Measurements from ENCODE around the gene KCNK4.
A peak's percentile ranks its signal among the peaks of the same experiment; 100 is the strongest.

KCNK4 gene

GRCh38 chr11:64333556-64333955, 42.5 kb downstream of the KCNK4 start:
- TF ChIP-seq CTCF (IDR thresholded peaks at IDR 0.05; ENCODE audit: low read depth, low read length): no peak
- no peak overlapping the region for H3K4me3 ChIP-seq (replicated peaks in 1 of 2; ENCODE audit: low read depth in 2 of 2, low read length in 2 of 2)
- DNase-seq (ENCODE audit: low read depth in 2 of 2): no peak

- H3K4me3 ChIP-seq (replicated peaks in 1 of 2; ENCODE audit: low read depth in 2 of 2, low read length in 2 of 2): no peak overlapping the region
- peak; percentile 75 to 95 for DNase-seq (ENCODE audit: low read depth in 2 of 2)
Observed at GRCh38 chr11:64334764-64335735, 43.9 kb downstream of the KCNK4 start.

GRCh38 chr11:64337538-64338249, 46.6 kb downstream of the KCNK4 start:
- no peak for DNase-seq (ENCODE audit: low read depth in 2 of 2)
- no peak for TF ChIP-seq CTCF (IDR thresholded peaks at IDR 0.05; ENCODE audit: low read depth, low read length)
- no peak overlapping the region for H3K4me3 ChIP-seq (replicated peaks in 1 of 2; ENCODE audit: low read depth in 2 of 2, low read length in 2 of 2)

More at GRCh38 chr11:64334764-64335735, 43.9 kb downstream of the KCNK4 start:
- TF ChIP-seq CTCF (IDR thresholded peaks at IDR 0.05; ENCODE audit: low read depth, low read length): no peak

GRCh38 chr11:64338716-64339115, 47.6 kb downstream of the KCNK4 start:
- TF ChIP-seq CTCF (IDR thresholded peaks at IDR 0.05; ENCODE audit: low read depth, low read length): no peak
- DNase-seq (ENCODE audit: low read depth in 2 of 2): no peak
- no peak overlapping the region for H3K4me3 ChIP-seq (replicated peaks in 1 of 2; ENCODE audit: low read depth in 2 of 2, low read length in 2 of 2)

- no peak overlapping the region for H3K4me3 ChIP-seq (replicated peaks in 1 of 2; ENCODE audit: low read depth in 2 of 2, low read length in 2 of 2)
- DNase-seq (ENCODE audit: low read depth in 2 of 2): no peak
- TF ChIP-seq CTCF (IDR thresholded peaks at IDR 0.05; ENCODE audit: low read depth, low read length): no peak
Observed at GRCh38 chr11:64339286-64339685, 48.2 kb downstream of the KCNK4 start.

- DNase-seq (ENCODE audit: low read depth in 2 of 2): no peak
- no peak within 1 kb of the TSS for H3K4me3 ChIP-seq (replicated peaks in 1 of 2; ENCODE audit: low read depth in 2 of 2, low read length in 2 of 2)
- TF ChIP-seq CTCF (IDR thresholded peaks at IDR 0.05; ENCODE audit: low read depth, low read length): no peak
Observed at GRCh38 chr11:64339754-64340408, 48.8 kb downstream of the KCNK4 start, which contains the start of gene CCDC88B. Gene CCDC88B (plus strand): TSS chr11:64340204. CDS start chr11:64340267, 63 bp downstream.

Measured in cardiac fibroblast (primary cell).